Measurements from ENCODE around the gene CHMP4B. TPM values are rescaled to one million over a fixed set of nuclear protein-coding genes. Genes with fewer than 3 reads are reported as not detected.

The CHMP4B gene
- total and polyA plus RNA-seq, 7 donors: 102 to 394 (median 115) TPM

DNA sequence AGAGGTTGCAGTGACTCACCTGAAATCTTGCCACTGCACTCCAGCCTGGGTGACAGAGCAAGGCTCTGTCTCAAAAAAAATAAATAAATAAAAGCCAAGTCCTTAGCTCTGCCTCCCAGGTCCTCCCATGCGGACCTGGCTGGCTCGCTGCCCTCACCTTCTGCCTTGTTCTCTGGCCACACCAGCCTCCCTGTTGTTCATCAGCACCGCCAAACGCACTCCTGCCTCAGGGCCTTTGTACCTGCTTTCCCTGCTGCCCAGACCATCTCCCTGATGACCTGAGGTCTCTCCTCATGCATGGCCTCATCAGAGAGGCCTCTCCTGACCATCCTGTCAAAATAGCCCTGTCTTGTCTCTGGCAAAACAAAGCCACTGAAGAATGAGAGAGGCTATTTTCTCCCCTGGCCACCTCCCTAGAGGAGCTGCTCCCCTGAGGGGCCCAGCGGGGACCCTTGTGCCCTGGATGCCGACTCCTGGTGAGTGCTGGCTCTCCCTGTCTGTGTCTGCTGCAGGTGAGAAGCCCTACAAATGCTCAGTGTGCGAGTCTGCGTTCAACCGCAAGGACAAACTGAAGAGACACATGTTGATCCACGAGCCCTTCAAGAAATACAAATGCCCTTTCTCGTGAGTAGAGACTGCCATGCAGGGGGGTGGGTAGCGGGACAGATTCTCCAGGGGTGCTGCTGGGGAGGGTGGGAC lies 22.6 kb upstream of the CHMP4B start:
- DNase-seq: no peak
- TF ChIP-seq, protein P1, sequence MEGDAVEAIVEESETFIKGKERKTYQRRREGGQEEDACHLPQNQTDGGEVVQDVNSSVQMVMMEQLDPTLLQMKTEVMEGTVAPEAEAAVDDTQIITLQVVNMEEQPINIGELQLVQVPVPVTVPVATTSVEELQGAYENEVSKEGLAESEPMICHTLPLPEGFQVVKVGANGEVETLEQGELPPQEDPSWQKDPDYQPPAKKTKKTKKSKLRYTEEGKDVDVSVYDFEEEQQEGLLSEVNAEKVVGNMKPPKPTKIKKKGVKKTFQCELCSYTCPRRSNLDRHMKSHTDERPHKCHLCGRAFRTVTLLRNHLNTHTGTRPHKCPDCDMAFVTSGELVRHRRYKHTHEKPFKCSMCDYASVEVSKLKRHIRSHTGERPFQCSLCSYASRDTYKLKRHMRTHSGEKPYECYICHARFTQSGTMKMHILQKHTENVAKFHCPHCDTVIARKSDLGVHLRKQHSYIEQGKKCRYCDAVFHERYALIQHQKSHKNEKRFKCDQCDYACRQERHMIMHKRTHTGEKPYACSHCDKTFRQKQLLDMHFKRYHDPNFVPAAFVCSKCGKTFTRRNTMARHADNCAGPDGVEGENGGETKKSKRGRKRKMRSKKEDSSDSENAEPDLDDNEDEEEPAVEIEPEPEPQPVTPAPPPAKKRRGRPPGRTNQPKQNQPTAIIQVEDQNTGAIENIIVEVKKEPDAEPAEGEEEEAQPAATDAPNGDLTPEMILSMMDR (IDR thresholded peaks at IDR 0.05): no peak
- TF ChIP-seq POLR2AphosphoS5 (IDR thresholded peaks at IDR 0.05): no peak
- TF ChIP-seq EP300 (IDR thresholded peaks at IDR 0.05): no peak
- TF ChIP-seq POLR2A (IDR thresholded peaks at IDR 0.05): no peak
- 81 to 92% methylated on average over 12 of the region's 12 CpGs for WGBS, 2 donors
- intact Hi-C loops (cut with DNase I): no loop called here
- Histone ChIP-seq H3K27ac (peak overlapping the region; percentile 2 to 89 (median 88)), H3K9me3 (no peaks in the 10 kb centered on the region), H3K4me3 (no peak overlapping the region), H3K27me3 (no peaks in the 10 kb centered on the region), H3K36me3 (no peaks in the 10 kb centered on the region), H3K4me1 (peaks cover 0 to 53% (median 53%) of the 10 kb centered on the region in 4 donors)

DNA sequence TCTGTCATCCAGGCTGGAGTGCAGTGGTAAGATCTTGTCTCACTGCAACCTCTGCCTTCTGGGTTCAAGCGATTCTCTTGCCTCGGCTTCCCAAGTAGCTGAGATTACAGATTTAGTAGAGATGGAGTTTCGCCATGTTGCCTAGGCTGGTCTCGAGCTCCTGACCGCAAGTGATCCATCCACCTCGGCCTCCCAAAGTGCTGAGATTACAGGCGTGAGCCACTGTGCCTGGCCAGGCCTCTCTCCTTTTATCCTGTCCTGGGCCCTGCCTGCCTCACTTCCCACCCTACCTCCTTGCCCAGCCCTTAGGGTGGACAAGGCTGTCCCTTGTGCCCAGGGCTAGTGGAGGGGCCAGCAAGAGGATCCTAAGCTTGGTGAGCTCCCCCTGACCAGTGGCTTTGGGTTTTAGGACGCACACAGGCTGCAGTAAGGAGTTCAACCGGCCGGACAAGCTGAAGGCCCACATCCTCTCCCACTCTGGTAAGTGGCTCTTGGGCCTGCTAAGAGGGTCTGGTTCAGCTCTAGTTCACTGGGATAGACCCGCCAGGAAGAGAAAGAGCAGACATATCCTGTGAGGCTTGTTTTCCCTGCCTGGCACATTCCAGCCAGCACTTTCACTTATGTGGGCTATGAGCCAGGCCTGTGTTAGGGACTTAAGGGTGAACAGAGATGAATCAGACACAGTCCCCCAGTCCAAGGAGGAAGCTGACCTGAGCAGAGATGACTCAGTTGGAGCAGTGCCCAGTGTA lies 21.9 kb upstream of the CHMP4B start:
- TF ChIP-seq EP300 (IDR thresholded peaks at IDR 0.05) (peak in 2 of 4 donors; percentile 63 to 64), POLR2A (IDR thresholded peaks at IDR 0.05) (no peak), POLR2AphosphoS5 (IDR thresholded peaks at IDR 0.05) (peak; percentile 59 to 95 (median 92))
- TF ChIP-seq, protein P1 (IDR thresholded peaks at IDR 0.05): no peak
- WGBS, 2 donors: 65 to 79% methylated on average over 11 of the region's 11 CpGs
- H3K4me1 ChIP-seq: peaks cover 0 to 61% (median 60%) of the 10 kb centered on the region in 4 donors
- no peaks in the 10 kb centered on the region for H3K27me3 ChIP-seq
- intact Hi-C loops (cut with DNase I): no loop called here
- DNase-seq: peak; percentile 89
- H3K4me3 ChIP-seq: no peak overlapping the region
- no peaks in the 10 kb centered on the region for H3K36me3 ChIP-seq
- peak overlapping the region; percentile 76 to 89 (median 88) for H3K27ac ChIP-seq
- H3K9me3 ChIP-seq: no peaks in the 10 kb centered on the region

DNA sequence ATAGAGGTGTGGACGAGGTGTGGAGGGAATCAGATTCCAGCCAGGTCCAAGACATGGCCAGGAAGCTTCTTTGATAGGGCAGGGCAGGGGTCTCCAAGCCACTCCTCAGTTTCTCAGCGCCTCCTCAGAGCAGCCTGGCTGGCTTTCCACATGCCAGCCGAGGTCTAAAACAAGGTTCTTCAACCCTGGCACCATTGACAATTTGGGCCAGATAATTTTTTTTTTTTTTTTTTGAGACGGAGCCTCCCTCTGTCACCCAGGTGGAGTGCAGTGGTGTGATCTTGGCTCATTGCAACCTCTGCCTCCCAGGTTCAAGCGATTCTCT lies 21.3 kb upstream of the CHMP4B start:
- no peak for TF ChIP-seq EP300 (IDR thresholded peaks at IDR 0.05)
- no peak for TF ChIP-seq POLR2AphosphoS5 (IDR thresholded peaks at IDR 0.05)
- TF ChIP-seq, protein P1 (IDR thresholded peaks at IDR 0.05): no peak
- no peak for TF ChIP-seq POLR2A (IDR thresholded peaks at IDR 0.05)
- H3K4me3 ChIP-seq: no peak overlapping the region
- no peak for DNase-seq
- intact Hi-C loops (cut with DNase I): loop anchor here (2.0 kb wide), 2 partner anchors 57 to 181 kb away; no protein-coding TSS in a partner anchor
- H3K9me3 ChIP-seq: no peaks in the 10 kb centered on the region
- H3K4me1 ChIP-seq: peaks cover 0 to 63% (median 62%) of the 10 kb centered on the region in 4 donors
- no peaks in the 10 kb centered on the region for H3K36me3 ChIP-seq
- H3K27me3 ChIP-seq: no peaks in the 10 kb centered on the region
- peak overlapping the region; percentile 76 to 89 (median 88) for H3K27ac ChIP-seq
- WGBS, 2 donors: 25 to 60% methylated on average over 5 of the region's 5 CpGs

DNA sequence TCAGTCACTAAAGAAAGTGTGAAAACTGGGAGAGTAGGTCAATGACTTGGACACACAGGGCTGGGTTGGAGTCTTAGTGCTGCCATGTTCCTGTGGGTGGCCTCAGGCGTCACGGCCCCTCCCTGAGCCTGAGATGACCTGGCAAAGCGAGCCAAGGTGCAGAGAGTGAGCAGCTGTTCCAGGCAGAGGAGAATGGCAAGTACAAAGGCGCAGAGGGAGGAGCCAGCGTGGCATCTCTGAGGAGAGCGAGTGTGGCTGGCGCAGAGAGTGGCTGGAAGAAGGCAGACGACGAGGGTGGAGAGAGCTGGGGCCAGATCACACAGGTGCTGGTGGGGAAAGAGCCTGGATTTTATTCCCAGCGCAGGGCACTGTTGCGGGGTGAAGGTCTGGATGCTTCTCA lies 20.6 kb upstream of the CHMP4B start:
- Histone ChIP-seq H3K4me1 (peaks cover 0 to 63% (median 62%) of the 10 kb centered on the region in 4 donors), H3K27ac (peak overlapping the region in 3 of 4 donors; percentile 88 to 89 (median 88)), H3K4me3 (no peak overlapping the region), H3K9me3 (no peaks in the 10 kb centered on the region), H3K27me3 (no peaks in the 10 kb centered on the region), H3K36me3 (no peaks in the 10 kb centered on the region)
- intact Hi-C loops (cut with DNase I): loop anchor here (2.0 kb wide), 2 partner anchors 58 to 180 kb away; no protein-coding TSS in a partner anchor
- TF ChIP-seq POLR2AphosphoS5 (IDR thresholded peaks at IDR 0.05): peak in 3 of 4 donors; percentile 37 to 56 (median 48)
- TF ChIP-seq, protein P1 (IDR thresholded peaks at IDR 0.05): no peak
- WGBS, 2 donors: 20 to 72% methylated on average over 11 of the region's 11 CpGs
- peak; percentile 82 for DNase-seq

Data from sigmoid colon (tissue), 7 donors.